ENCODE measurements around the gene ZNF316. TPM values are rescaled to one million over a fixed set of nuclear protein-coding genes. Genes with fewer than 3 reads are reported as not detected.

The ZNF316 gene
- total RNA-seq, 6 experiments from 2014 or later, result 9.5 to 25.1 (median 15.2) TPM

DNA sequence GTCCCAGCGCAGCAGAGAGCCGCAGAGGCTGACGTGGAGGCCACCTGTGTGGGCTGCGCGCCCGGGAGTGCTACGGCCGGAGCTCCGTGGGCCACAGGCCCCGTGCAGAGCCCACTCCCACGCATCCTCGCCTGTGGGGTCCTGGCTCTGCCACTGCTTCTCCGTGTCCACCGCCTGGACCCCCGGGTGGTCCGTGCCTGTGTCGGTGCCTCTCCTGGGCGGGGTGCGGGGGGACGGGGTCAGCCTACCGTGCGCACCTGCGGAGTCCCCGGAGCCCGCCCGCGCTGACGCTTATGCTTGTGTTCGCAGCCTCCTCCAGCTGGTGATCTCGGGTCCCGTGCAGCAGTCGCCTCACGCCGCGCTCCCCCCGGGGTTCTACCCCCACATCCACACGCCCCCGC, 29.5 kb upstream of the ZNF316 start:
- Histone ChIP-seq H3K9me3 (no peaks in the 10 kb centered on the region), H3K4me1 (no peaks in the 10 kb centered on the region), H3K27me3 (no peaks in the 10 kb centered on the region), H3K36me3 (peaks cover 0 to 15% (median 1%) of the 10 kb centered on the region in 4 donors), H3K4me3 (no peak overlapping the region), H3K27ac (no peak overlapping the region)
- TF ChIP-seq POLR2A (IDR thresholded peaks at IDR 0.05), result no peak
- DNase-seq (no peak), ATAC-seq (peak in 1 of 4 donors; percentile 30)
- whole genome bisulfite sequencing (ENCODE audit: insufficient coverage, low coverage, low lambda C conversion rate, missing lambda C conversion rate), result 88% methylated on average over 8 of the region's 38 CpGs
- intact Hi-C loops (cut with DNase I), result no loop called here

- H3K4me3 ChIP-seq, result no peak overlapping the region
- peaks cover 0 to 13% (median 1%) of the 10 kb centered on the region in 4 donors for H3K36me3 ChIP-seq
- ATAC-seq (no peak), DNase-seq (no peak)
- H3K9me3 ChIP-seq, result no peaks in the 10 kb centered on the region
- H3K27ac ChIP-seq, result no peak overlapping the region
- no peaks in the 10 kb centered on the region for H3K27me3 ChIP-seq
- WGBS (ENCODE audit: insufficient coverage, low coverage, low lambda C conversion rate, missing lambda C conversion rate), result 93% methylated on average over 3 of the region's 27 CpGs
- TF ChIP-seq, protein P1, sequence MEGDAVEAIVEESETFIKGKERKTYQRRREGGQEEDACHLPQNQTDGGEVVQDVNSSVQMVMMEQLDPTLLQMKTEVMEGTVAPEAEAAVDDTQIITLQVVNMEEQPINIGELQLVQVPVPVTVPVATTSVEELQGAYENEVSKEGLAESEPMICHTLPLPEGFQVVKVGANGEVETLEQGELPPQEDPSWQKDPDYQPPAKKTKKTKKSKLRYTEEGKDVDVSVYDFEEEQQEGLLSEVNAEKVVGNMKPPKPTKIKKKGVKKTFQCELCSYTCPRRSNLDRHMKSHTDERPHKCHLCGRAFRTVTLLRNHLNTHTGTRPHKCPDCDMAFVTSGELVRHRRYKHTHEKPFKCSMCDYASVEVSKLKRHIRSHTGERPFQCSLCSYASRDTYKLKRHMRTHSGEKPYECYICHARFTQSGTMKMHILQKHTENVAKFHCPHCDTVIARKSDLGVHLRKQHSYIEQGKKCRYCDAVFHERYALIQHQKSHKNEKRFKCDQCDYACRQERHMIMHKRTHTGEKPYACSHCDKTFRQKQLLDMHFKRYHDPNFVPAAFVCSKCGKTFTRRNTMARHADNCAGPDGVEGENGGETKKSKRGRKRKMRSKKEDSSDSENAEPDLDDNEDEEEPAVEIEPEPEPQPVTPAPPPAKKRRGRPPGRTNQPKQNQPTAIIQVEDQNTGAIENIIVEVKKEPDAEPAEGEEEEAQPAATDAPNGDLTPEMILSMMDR (IDR thresholded peaks at IDR 0.05), result no peak
- TF ChIP-seq POLR2A (IDR thresholded peaks at IDR 0.05), result no peak
- intact Hi-C loops (cut with DNase I), result no loop called here
- no peaks in the 10 kb centered on the region for H3K4me1 ChIP-seq
Measured at GRCh38 chr7:6608081-6608480, 29.0 kb upstream of the ZNF316 start.

DNA sequence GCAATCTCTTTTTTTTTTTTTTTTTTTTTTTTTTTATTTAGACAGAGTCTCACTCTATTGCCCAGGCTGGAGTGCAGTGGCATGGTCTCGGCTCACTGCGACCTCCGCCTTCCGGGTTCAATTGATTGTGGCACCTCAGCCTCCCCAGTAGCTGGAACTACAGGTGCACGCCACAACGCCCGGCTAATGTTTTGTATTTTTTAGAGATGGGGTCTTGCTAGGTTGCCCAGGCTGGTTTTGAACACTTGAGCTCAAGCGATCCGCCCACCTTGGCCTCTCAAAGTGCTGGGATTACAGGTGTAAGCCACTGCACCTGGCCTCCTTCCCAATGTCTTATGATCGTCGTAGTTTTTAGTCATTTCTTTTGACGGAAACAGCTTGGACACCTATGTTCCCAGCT, 28.3 kb upstream of the ZNF316 start:
- 93% methylated on average over 9 of the region's 12 CpGs for WGBS (ENCODE audit: insufficient coverage, low coverage, low lambda C conversion rate, missing lambda C conversion rate)
- DNase-seq, result no peak
- no peaks in the 10 kb centered on the region for H3K27me3 ChIP-seq
- no peaks in the 10 kb centered on the region for H3K4me1 ChIP-seq
- peaks cover 0 to 13% (median 1%) of the 10 kb centered on the region in 4 donors for H3K36me3 ChIP-seq
- intact Hi-C loops (cut with DNase I), result no loop called here
- ATAC-seq, result no peak
- H3K9me3 ChIP-seq, result no peaks in the 10 kb centered on the region
- no peak overlapping the region for H3K27ac ChIP-seq
- TF ChIP-seq, protein P1 (IDR thresholded peaks at IDR 0.05), result no peak
- no peak for TF ChIP-seq POLR2A (IDR thresholded peaks at IDR 0.05)
- H3K4me3 ChIP-seq, result no peak overlapping the region

- ATAC-seq (no peak), DNase-seq (no peak)
- no peaks in the 10 kb centered on the region for H3K9me3 ChIP-seq
- 22% methylated on average over 3 of the region's 7 CpGs for WGBS (ENCODE audit: insufficient coverage, low coverage, low lambda C conversion rate, missing lambda C conversion rate)
- H3K4me1 ChIP-seq, result no peaks in the 10 kb centered on the region
- H3K4me3 ChIP-seq, result no peak overlapping the region
- H3K27ac ChIP-seq, result no peak overlapping the region
- TF ChIP-seq POLR2A (IDR thresholded peaks at IDR 0.05), result no peak
- TF ChIP-seq, protein P1 (IDR thresholded peaks at IDR 0.05), result no peak
- H3K36me3 ChIP-seq, result peaks cover 0 to 7% (median 1%) of the 10 kb centered on the region in 4 donors
- intact Hi-C loops (cut with DNase I), result no loop called here
- peaks cover 0 to 6% of the 10 kb centered on the region in 2 donors for H3K27me3 ChIP-seq
Measured at GRCh38 chr7:6612819-6613218, 24.3 kb upstream of the ZNF316 start.

GRCh38 chr7:6613706-6614105, 23.4 kb upstream of the ZNF316 start:
- 20% methylated on average over 2 of the region's 2 CpGs for WGBS (ENCODE audit: insufficient coverage, low coverage, low lambda C conversion rate, missing lambda C conversion rate)
- Histone ChIP-seq H3K4me1 (no peaks in the 10 kb centered on the region), H3K27me3 (peaks cover 0 to 6% of the 10 kb centered on the region in 2 donors), H3K36me3 (no peaks in the 10 kb centered on the region), H3K4me3 (no peak overlapping the region), H3K9me3 (no peaks in the 10 kb centered on the region), H3K27ac (no peak overlapping the region)
- intact Hi-C loops (cut with DNase I), result no loop called here
- DNase-seq, result no peak
- TF ChIP-seq, protein P1 (IDR thresholded peaks at IDR 0.05), result no peak
- TF ChIP-seq POLR2A (IDR thresholded peaks at IDR 0.05), result no peak
- no peak for ATAC-seq
